Transverse colon (tissue), 4 donors: ENCODE results near the gene KANK2. TPM values are rescaled to one million over a fixed set of nuclear protein-coding genes. Genes with fewer than 3 reads are reported as not detected.

Experiments used
- DNase-seq: peaks from one replicate; pipeline ENCODE4 v3.0.0-alpha.2; 2019
- H3K27ac ChIP-seq, 4 donors: fragments of 200-600 bp; sonication (generic); 2 replicates each; pipeline ENCODE4 v1.5.1; 2016 to 2018; ENCODE audit warnings: inconsistent platforms in 4 of 4
- H3K27me3 ChIP-seq: fragments of 200-600 bp; sonication (generic); 2 replicates; pipeline ENCODE4 v1.5.1; 2017; ENCODE audit warnings: inconsistent platforms
- H3K36me3 ChIP-seq, 4 donors: fragments of 200-600 bp; sonication (generic); 2 replicates each; pipeline ENCODE4 v1.5.1; 2017 to 2019; ENCODE audit warnings: inconsistent platforms in 4 of 4
- H3K4me1 ChIP-seq, 4 donors: fragments of 200-600 bp; sonication (generic); 2 replicates each; pipeline ENCODE4 v1.5.1; 2017 to 2020; ENCODE audit warnings: inconsistent platforms in 4 of 4
- H3K4me3 ChIP-seq, 4 donors: fragments of 200-600 bp; sonication (generic); 1 replicate in 1 of 4; 2 replicates in 3 of 4; pipeline versions ENCODE4 v1.5.1 to v1.6.1; 2017 to 2019; ENCODE audit warnings: inconsistent platforms in 4 of 4
- H3K9me3 ChIP-seq, 2 donors: fragments of 200-600 bp; sonication (generic); 2 replicates each; pipeline ENCODE4 v1.5.1; 2017 to 2019; ENCODE audit warnings: inconsistent platforms in 2 of 2
- CTCF ChIP-seq, 5 experiments: fragments of 200-600 bp in 3 of 5; fragments of 450-650 bp in 2 of 5; sonication (generic) in 3 of 5; IDR thresholded peaks; 1 replicate in 2 of 5; 2 replicates in 3 of 5; pipeline ENCODE4 v1.5.1; 2016 to 2017; ENCODE audit warnings: antibody characterized with exemption in 5 of 5, inconsistent platforms in 3 of 5, mild to moderate bottlenecking in 2 of 5, moderate library complexity in 1 of 5
- EP300 ChIP-seq: sonication (generic); formaldehyde crosslinking; IDR thresholded peaks from one replicate; pipeline ENCODE4 v1.6.1; 2017; ENCODE audit warnings: antibody characterized with exemption, low read depth
- POLR2A ChIP-seq: fragments of 450-650 bp; IDR thresholded peaks from one replicate; pipeline ENCODE4 v1.6.1; 2016; ENCODE audit warnings: antibody characterized with exemption, mild to moderate bottlenecking, moderate library complexity
- POLR2AphosphoS5 ChIP-seq, 3 donors: sonication (generic); formaldehyde crosslinking; IDR thresholded peaks; one replicate each; pipeline ENCODE4 v1.6.1; 2016; ENCODE audit warnings: antibody characterized with exemption in 3 of 3
- WGBS, 2 donors: methylation state at CpG; one replicate each; pipeline ENCODE4 v1.1.5; 2018; ENCODE audit warnings: low coverage in 1 of 2; 5-methylcytosine and 5-hydroxymethylcytosine counted together
- in situ Hi-C, 4 donors: fragments of 200-750 bp; cut with MboI; loops; one replicate each; pipeline versions ENCODE4 v1.15.0 to v1.15.1; 2017; ENCODE audit warnings: low sequenced_read_pairs in 3 of 4, low pct_ligation_motif_present in 1 of 4, low pct_unique_long_range_greater_than_20kb in 1 of 4
- intact Hi-C: fragments of 100-400 bp; cut with DNase I; formaldehyde crosslinking; loops from one replicate; pipeline ENCODE4 v1.15.1; 2023; ENCODE audit warnings: low total_unique reads
- total RNA-seq, 4 donors: library from RNA; depleted of rRNA; stranded (reverse); fragments of >200 nt; gene quantifications; one replicate each; pipeline ENCODE4 v1.1.0, GENCODE V29; 2016

KANK2 gene
- total RNA-seq, 4 donors from 2014 or later: 145 to 339 (median 243) TPM

- in situ Hi-C loops (loop anchor here in 2 of 4 donors (25.0 kb wide), 1 partner anchor 187 kb away; no protein-coding TSS in a partner anchor), intact Hi-C loops (loop anchor here (1.0 kb wide), 1 partner anchor 10 kb away; no protein-coding TSS in a partner anchor)
- no peaks in the 10 kb centered on the region for H3K9me3 ChIP-seq
- H3K4me3 ChIP-seq: no peak overlapping the region
- peaks cover 0 to 10% (median 3%) of the 10 kb centered on the region in 4 donors for H3K36me3 ChIP-seq
- DNase-seq: no peak
- H3K27ac ChIP-seq: no peak overlapping the region
- WGBS, 2 donors: 92% methylated on average over 7 of the region's 7 CpGs; no CpG with 5 or more reads in 1 of the 2 donors
- H3K4me1 ChIP-seq: no peaks in the 10 kb centered on the region
- H3K27me3 ChIP-seq: no peaks in the 10 kb centered on the region
- TF ChIP-seq POLR2A: no peak
- no peak for TF ChIP-seq POLR2AphosphoS5 (IDR thresholded peaks at IDR 0.05)
- no peak for TF ChIP-seq EP300
- no peak for TF ChIP-seq CTCF (IDR thresholded peaks at IDR 0.05)
These were observed 27.1 kb upstream of the KANK2 start for GRCh38 chr19:11224429-11224828.

- no peaks in the 10 kb centered on the region for H3K9me3 ChIP-seq
- DNase-seq: no peak
- intact Hi-C loops: no loop called here
- in situ Hi-C loops: loop anchor here in 2 of 4 donors (25.0 kb wide), 1 partner anchor 186 kb away; no protein-coding TSS in a partner anchor
- H3K4me1 ChIP-seq: no peaks in the 10 kb centered on the region
- no peak for TF ChIP-seq CTCF (IDR thresholded peaks at IDR 0.05)
- no peak overlapping the region for H3K4me3 ChIP-seq
- H3K36me3 ChIP-seq: peaks cover 0 to 10% (median 3%) of the 10 kb centered on the region in 4 donors
- no peak overlapping the region for H3K27ac ChIP-seq
- no peaks in the 10 kb centered on the region for H3K27me3 ChIP-seq
- WGBS, 2 donors: 88 to 100% methylated on average over 2 to 3 of the region's 3 CpGs
These were observed 25.9 kb upstream of the KANK2 start for GRCh38 chr19:11223200-11223599.

- intact Hi-C loops (no loop called here), in situ Hi-C loops (loop anchor here in 2 of 4 donors (25.0 kb wide), 1 partner anchor 184 kb away; no protein-coding TSS in a partner anchor)
- TF ChIP-seq CTCF (IDR thresholded peaks at IDR 0.05): no peak
- peaks cover 0 to 15% (median 6%) of the 10 kb centered on the region in 4 donors for H3K36me3 ChIP-seq
- H3K4me3 ChIP-seq: no peak overlapping the region
- no peak overlapping the region for H3K27ac ChIP-seq
- no peaks in the 10 kb centered on the region for H3K27me3 ChIP-seq
- no peak for DNase-seq
- 98% methylated on average over 3 of the region's 3 CpGs; no CpG with 5 or more reads in 1 of the 2 donors for WGBS, 2 donors
- H3K4me1 ChIP-seq: no peaks in the 10 kb centered on the region
- no peaks in the 10 kb centered on the region for H3K9me3 ChIP-seq
These were observed 23.8 kb upstream of the KANK2 start for GRCh38 chr19:11221082-11221598.

GRCh38 chr19:11214387-11214786, 17.0 kb upstream of the KANK2 start:
- intact Hi-C loops: loop anchor here (1.0 kb wide), 1 partner anchor 10 kb away; no protein-coding TSS in a partner anchor
- Histone ChIP-seq H3K36me3 (peaks cover 0 to 9% (median 3%) of the 10 kb centered on the region in 4 donors), H3K4me3 (no peak overlapping the region), H3K27ac (no peak overlapping the region), H3K27me3 (no peaks in the 10 kb centered on the region), H3K4me1 (no peaks in the 10 kb centered on the region), H3K9me3 (no peaks in the 10 kb centered on the region)
- TF ChIP-seq EP300 (no peak), POLR2A (no peak), CTCF (IDR thresholded peaks at IDR 0.05) (no peak), POLR2AphosphoS5 (IDR thresholded peaks at IDR 0.05) (no peak)
- WGBS, 2 donors: 95% methylated on average over 6 of the region's 6 CpGs; no CpG with 5 or more reads in 1 of the 2 donors
- in situ Hi-C loops: loop anchor here in 2 of 4 donors (25.0 kb wide), 1 partner anchor 177 kb away; no protein-coding TSS in a partner anchor
- no peak for DNase-seq
